Measurements from ENCODE around the gene TGM3.

TGM3 gene

DNA sequence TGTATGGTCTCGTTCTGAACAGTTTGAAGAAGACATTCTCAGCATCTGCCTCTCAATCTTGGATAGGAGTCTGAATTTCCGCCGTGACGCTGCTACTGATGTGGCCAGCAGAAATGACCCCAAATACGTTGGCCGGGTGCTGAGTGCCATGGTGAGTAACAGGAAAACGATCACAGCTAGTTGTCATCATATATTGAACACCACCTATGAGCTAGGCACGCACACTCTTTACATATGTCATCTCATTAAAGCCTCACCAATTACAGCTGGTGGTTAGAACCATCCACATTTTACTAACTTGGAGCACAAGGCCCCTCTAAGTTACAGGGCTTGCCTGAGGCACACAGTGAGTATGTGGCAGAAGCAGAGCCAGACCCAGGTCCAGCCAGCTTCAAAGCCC is 17.1 kb downstream of the TGM3 start:
- no peaks in the 10 kb centered on the region for H3K9me3 Mint-ChIP-seq
- H3K4me3 Mint-ChIP-seq = no peak overlapping the region
- H3K27ac Mint-ChIP-seq = no peak overlapping the region
- H3K4me1 Mint-ChIP-seq = no peaks in the 10 kb centered on the region
- H3K27me3 Mint-ChIP-seq = no peaks in the 10 kb centered on the region
- H3K36me3 Mint-ChIP-seq = no peaks in the 10 kb centered on the region
- ATAC-seq = no peak

DNA sequence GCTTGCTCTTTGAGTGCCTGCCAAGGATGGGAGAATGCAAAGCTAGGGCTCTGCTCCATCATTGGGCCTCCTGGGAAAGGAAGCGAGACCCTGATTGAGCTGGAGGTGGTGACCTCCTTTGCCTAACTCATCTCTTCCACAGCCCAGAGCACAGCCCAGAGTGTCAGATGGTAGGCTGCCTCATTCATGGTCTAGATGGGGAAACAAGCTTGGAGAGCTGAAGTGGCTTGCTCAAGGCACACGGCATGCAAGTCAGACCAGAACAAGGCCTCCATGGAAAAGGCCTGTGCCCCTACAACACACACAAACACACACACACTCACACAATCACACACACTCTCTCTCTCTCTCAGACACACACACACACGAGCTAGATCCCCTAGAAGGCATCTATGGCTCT is 17.5 kb downstream of the TGM3 start:
- Mint-ChIP-seq H3K4me1 (no peaks in the 10 kb centered on the region), H3K27ac (no peak overlapping the region), H3K9me3 (no peaks in the 10 kb centered on the region), H3K27me3 (no peaks in the 10 kb centered on the region), H3K36me3 (no peaks in the 10 kb centered on the region), H3K4me3 (no peak overlapping the region)
- no peak for ATAC-seq

DNA sequence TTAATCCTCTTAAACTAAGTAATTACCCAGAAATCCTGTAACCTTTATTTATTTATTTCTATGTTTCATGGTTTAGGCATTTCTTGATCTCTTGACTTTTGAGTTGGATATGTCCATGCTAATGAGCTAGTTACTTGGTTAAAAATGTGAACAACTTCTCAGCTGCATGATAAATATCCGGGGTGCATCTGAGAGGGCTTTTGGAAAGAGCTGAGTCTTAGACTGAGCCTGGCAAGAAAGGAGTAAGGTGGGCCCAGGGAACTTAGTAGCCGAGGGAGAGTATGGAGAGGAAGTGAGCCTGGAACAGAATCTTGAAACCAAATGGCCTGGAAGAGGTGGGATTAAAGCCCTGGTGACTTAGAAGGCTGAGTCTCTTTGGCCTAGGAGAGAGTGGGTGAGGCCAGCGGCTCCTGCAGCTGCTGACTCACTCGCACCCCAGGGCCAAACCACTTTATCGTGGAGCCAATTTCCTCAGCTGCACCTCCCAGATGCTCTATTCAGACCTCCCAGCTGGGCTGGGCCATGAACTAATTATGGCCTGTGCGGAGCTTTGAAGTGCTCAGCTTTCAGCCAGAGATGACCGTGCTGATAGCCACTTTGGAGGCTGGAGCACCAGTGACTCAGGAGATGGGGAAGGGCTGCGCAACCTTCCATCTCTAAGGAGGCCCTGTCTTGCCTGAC is 19.1 kb downstream of the TGM3 start:
- no peak overlapping the region for H3K4me3 Mint-ChIP-seq
- H3K27ac Mint-ChIP-seq = no peak overlapping the region
- H3K27me3 Mint-ChIP-seq = peaks cover 7% of the 10 kb centered on the region
- no peaks in the 10 kb centered on the region for H3K36me3 Mint-ChIP-seq
- H3K9me3 Mint-ChIP-seq = peaks cover 6% of the 10 kb centered on the region
- no peak for ATAC-seq
- no peaks in the 10 kb centered on the region for H3K4me1 Mint-ChIP-seq

DNA sequence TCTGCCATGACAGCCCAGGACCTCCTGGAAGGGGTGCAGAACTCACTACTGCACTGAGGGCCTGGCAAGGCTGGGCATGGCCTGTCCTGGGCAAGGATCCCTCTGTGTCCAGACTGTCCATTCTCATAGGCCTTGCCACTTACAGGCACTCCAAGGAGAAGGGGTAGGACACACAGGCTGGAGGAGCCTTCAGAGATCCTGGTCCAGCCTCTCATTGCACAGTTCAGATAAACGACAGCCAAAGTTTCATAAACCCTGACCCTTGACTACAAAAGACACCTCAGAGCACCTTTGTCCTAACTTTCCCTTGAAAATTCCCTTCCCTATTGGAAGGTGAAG is 19.6 kb downstream of the TGM3 start:
- ATAC-seq = no peak
- H3K9me3 Mint-ChIP-seq = peaks cover 6% of the 10 kb centered on the region
- H3K27me3 Mint-ChIP-seq = peaks cover 7% of the 10 kb centered on the region
- no peaks in the 10 kb centered on the region for H3K4me1 Mint-ChIP-seq
- H3K27ac Mint-ChIP-seq = no peak overlapping the region
- no peak overlapping the region for H3K4me3 Mint-ChIP-seq
- H3K36me3 Mint-ChIP-seq = no peaks in the 10 kb centered on the region

DNA sequence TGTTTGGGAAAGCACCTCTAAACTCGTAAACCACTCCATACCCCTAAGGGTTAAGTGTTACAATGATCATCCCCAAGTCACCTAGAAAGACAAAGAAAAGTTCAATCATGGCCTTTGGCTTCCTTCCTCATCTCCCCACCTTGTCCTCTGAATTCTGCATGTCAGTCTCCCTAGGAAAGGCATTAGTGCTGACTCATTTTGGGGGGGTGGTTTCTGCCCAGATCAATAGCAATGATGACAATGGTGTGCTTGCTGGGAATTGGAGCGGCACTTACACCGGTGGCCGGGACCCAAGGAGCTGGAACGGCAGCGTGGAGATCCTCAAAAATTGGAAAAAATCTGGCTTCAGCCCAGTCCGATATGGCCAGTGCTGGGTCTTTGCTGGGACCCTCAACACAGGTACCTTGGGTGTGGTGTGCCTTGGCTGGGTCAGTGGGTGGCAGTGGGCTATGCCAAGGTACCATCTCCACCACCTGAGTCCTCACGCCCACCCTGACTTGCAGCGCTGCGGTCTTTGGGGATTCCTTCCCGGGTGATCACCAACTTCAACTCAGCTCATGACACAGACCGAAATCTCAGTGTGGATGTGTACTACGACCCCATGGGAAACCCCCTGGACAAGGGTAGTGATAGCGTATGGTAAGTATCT is 21.2 kb downstream of the TGM3 start:
- no peak overlapping the region for H3K4me3 Mint-ChIP-seq
- no peaks in the 10 kb centered on the region for H3K36me3 Mint-ChIP-seq
- H3K9me3 Mint-ChIP-seq = peaks cover 6% of the 10 kb centered on the region
- peak; percentile 8 for ATAC-seq
- H3K27me3 Mint-ChIP-seq = peaks cover 7% of the 10 kb centered on the region
- no peak overlapping the region for H3K27ac Mint-ChIP-seq
- no peaks in the 10 kb centered on the region for H3K4me1 Mint-ChIP-seq

DNA sequence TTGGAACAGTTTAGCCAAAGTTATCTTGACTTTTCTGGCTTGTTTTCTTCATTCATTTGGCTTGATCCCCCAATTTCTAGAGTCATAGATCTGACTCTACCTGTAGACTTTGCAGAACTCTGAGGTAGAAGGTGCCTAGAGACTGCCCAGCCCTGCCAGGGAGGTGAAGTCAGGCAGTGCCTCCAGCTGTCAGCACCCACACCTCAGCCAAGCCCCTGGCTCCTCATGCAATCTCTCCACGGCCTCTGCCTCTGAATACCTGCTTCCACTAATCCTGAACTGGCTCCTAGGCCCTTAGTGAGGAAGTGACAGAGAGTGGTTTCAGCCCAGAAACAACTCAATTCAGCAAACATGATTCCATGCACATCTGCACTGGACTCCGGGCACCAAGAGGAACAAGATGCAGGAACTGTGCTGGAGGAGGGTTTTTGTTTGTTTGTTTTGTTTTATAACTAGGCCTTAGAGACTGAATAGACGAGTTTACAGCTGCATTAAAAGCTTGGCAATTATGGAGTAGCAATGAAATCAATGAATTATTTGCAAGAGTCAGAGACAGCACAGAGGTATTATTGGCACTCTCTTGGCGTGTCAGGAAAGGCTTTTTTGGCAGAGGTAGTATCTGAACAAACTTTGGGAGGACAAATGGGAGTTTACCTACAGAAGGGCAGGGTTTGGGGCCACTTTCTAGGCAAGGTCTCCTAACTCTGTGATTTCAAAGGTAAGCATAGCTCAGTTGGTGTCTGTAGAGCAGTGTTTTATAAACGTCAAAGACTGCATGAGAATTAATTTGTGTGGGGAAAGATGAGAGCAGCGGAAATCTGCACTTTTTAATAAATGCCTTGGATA is 25.2 kb downstream of the TGM3 start:
- Mint-ChIP-seq H3K4me1 (no peaks in the 10 kb centered on the region), H3K36me3 (no peaks in the 10 kb centered on the region), H3K27me3 (peaks cover 20% of the 10 kb centered on the region), H3K4me3 (no peak overlapping the region), H3K27ac (no peak overlapping the region), H3K9me3 (peaks cover 6% of the 10 kb centered on the region)
- ATAC-seq = no peak

DNA sequence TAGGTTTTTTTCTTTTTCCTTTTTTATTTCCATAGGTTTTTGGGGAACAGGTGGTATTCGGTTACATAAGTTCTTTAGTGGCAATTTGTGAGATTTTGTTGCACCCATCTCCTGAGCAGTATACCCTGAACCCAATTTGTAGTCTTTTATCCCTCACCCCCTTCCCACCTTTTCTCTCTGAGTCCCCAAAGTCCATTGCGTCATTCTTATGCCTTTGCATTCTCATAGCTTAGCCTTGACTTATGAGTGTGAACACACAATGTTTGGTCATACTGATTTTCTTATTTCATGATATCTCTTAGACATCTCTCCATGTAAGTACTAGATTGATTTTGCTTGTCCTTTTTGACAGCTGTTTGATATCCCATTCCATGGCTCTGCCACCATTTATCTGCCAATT is 27.2 kb downstream of the TGM3 start:
- Mint-ChIP-seq H3K9me3 (peaks cover 6% of the 10 kb centered on the region), H3K27ac (no peak overlapping the region), H3K4me3 (no peak overlapping the region)

DNA sequence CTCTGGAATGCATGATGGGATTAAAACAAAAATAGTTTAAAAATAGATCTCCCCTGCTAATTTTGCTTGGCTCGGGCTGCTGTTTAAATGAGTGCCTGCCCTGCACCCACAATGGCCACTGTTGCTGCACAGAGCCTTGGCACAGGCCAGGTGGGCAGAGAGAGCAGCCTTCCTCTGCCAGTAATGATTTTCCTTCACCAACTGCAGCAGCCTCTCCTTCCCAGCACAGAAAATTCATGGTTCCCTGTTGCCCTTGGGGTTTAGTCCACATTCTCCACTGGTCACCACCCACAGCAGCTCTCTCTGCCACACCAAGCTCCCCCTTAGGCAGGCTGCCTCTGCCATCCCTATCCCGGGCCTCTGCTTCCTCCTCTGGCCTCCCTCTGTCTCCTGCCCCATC is 30.2 kb downstream of the TGM3 start:
- H3K9me3 Mint-ChIP-seq = no peaks in the 10 kb centered on the region
- ATAC-seq = no peak
- H3K36me3 Mint-ChIP-seq = no peaks in the 10 kb centered on the region
- no peak overlapping the region for H3K4me3 Mint-ChIP-seq
- H3K27ac Mint-ChIP-seq = no peak overlapping the region
- H3K4me1 Mint-ChIP-seq = no peaks in the 10 kb centered on the region
- H3K27me3 Mint-ChIP-seq = peaks cover 36% of the 10 kb centered on the region

More for the DNA sequence above, 27.2 kb downstream of the TGM3 start:
- no peaks in the 10 kb centered on the region for H3K4me1 Mint-ChIP-seq
- H3K27me3 Mint-ChIP-seq = peaks cover 41% of the 10 kb centered on the region
- H3K36me3 Mint-ChIP-seq = no peaks in the 10 kb centered on the region
- no peak for ATAC-seq

DNA sequence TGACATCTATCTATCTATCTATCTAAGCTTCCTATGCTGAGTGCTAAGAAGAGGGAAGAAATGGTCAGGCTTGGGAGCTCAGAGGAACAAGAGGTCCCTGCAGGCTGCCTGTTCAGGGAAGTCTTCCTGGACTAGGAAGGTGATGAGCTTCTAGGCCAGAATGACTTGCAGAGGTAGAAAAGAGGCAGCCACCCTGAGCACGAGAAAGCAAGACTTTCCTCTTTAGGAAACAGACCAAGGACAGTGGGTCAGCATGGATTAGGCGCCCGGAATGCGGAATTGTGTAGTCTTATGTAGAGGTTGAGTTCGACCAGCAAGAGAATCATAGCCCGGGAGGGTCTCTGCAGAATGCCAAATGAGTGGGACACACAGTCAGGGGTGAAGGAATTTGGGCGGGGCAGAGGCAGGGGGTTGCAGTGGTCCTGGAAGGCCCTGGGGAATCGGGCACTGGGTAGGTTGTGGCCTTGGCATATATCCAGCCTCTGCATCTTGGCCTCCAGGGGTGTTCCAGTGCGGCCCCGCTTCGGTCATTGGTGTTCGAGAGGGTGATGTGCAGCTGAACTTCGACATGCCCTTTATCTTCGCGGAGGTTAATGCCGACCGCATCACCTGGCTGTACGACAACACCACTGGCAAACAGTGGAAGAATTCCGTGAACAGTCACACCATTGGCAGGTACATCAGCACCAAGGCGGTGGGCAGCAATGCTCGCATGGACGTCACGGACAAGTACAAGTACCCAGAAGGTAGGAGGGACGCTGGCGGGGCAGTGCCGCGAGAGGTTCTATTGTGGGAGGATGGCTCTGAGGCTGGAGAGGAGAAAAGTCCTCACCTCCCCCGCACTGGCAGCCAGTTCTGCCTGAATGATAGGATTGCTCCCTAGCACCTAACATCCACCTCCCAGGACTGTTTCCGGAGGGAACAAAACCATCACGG is 32.1 kb downstream of the TGM3 start:
- H3K4me1 Mint-ChIP-seq = no peaks in the 10 kb centered on the region
- H3K36me3 Mint-ChIP-seq = no peaks in the 10 kb centered on the region
- H3K9me3 Mint-ChIP-seq = no peaks in the 10 kb centered on the region
- ATAC-seq = no peak
- H3K4me3 Mint-ChIP-seq = no peak overlapping the region
- no peak overlapping the region for H3K27ac Mint-ChIP-seq
- H3K27me3 Mint-ChIP-seq = peaks cover 36% of the 10 kb centered on the region

DNA sequence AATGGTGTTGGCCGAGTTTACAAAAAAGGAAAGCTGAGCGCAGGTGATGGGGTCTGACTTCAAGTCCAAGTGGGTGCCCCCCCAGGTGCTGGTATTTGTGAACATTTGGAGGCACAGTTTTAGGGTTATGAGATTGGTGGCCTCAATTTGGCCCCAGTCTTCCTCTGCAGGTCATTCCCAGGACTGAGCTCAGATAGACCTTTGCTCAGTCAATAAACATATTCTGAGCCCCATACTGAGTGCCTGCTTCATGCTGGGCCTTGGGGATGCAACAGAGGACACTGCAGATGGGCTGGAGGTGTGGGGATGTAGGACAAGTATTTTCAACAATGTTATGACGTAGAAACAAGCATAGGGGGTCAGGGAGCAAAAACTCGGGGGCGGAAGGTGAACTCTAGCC is 33.5 kb downstream of the TGM3 start:
- H3K27ac Mint-ChIP-seq = no peak overlapping the region
- peaks cover 28% of the 10 kb centered on the region for H3K27me3 Mint-ChIP-seq
- no peak for ATAC-seq
- no peaks in the 10 kb centered on the region for H3K4me1 Mint-ChIP-seq
- H3K36me3 Mint-ChIP-seq = no peaks in the 10 kb centered on the region
- no peak overlapping the region for H3K4me3 Mint-ChIP-seq
- H3K9me3 Mint-ChIP-seq = no peaks in the 10 kb centered on the region

DNA sequence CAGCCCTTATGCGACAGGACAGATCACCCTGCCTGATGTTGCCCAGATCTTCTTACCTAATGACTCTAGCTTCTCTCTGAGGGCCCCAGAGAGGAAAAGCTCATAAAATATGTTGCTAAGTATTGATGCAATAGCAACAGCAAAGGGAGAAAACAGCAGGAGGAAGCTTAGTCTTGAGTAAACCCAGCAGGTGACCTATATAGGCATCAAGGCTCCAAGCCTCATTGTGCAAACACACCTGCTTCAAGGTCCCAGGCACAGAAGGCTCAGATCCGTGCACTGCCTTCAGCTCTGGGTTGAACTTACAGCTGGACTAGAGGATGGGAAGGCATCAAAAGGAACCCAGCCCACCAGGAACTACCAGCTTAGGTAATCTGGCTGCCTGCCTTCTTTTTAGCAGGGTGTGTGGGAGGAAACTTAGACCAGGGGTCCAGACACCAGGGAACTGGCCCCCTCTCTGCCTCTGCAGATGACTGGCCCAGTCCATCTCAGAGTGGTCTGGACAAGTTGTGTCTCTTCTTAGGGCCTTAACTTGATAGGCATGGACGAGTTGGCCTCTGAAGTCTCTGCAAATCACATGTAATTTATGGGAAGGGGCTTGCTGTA is 34.4 kb downstream of the TGM3 start:
- Mint-ChIP-seq H3K27me3 (peaks cover 25% of the 10 kb centered on the region), H3K36me3 (no peaks in the 10 kb centered on the region), H3K4me3 (no peak overlapping the region), H3K4me1 (no peaks in the 10 kb centered on the region), H3K9me3 (no peaks in the 10 kb centered on the region), H3K27ac (no peak overlapping the region)
- no peak for ATAC-seq

DNA sequence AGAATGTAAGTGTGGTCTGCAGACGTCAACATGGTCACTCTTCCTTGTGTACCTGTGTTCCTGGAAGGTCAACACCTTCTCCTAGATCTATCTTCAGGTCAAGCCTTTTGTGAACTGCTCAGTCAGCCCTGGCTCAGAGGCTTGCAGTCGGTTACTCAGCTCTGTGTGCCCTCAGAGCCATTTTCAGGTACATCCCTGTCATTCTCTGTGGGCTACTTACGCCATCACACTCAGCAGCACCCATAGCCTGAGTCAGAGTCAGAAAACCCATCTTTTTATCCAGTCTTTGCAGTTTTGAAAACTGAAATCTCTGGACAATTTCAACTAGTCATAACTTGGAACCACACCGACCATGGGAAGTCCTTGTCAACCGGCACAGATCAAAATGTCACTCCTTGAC is 35.3 kb downstream of the TGM3 start:
- no peaks in the 10 kb centered on the region for H3K9me3 Mint-ChIP-seq
- H3K36me3 Mint-ChIP-seq = no peaks in the 10 kb centered on the region
- H3K27me3 Mint-ChIP-seq = peaks cover 21% of the 10 kb centered on the region
- ATAC-seq = no peak
- H3K4me1 Mint-ChIP-seq = no peaks in the 10 kb centered on the region
- no peak overlapping the region for H3K27ac Mint-ChIP-seq
- no peak overlapping the region for H3K4me3 Mint-ChIP-seq

DNA sequence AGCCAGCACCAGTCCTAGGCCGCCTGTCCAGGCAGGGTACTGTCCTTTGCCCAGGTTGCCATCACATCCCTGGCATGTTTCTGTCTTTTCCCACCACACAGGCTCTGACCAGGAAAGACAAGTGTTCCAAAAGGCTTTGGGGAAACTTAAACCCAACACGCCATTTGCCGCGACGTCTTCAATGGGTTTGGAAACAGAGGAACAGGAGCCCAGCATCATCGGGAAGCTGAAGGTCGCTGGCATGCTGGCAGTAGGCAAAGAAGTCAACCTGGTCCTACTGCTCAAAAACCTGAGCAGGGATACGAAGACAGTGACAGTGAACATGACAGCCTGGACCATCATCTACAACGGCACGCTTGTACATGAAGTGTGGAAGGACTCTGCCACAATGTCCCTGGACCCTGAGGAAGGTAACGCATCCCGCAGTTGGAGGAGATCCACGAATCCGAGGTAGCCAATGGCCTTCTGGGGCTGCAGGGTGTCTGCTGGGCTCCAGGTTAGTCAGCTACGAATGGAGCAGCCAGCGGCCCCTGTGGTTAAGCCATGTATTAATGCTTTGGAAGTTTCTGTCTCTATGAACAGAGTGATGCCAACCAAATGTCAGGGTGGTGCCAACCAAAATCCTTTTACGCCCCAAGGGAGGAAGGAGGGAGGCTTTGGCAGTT is 36.2 kb downstream of the TGM3 start:
- H3K4me3 Mint-ChIP-seq = no peak overlapping the region
- no peaks in the 10 kb centered on the region for H3K4me1 Mint-ChIP-seq
- no peak for ATAC-seq
- H3K27ac Mint-ChIP-seq = no peak overlapping the region
- peaks cover 12% of the 10 kb centered on the region for H3K27me3 Mint-ChIP-seq
- H3K36me3 Mint-ChIP-seq = no peaks in the 10 kb centered on the region
- H3K9me3 Mint-ChIP-seq = no peaks in the 10 kb centered on the region

DNA sequence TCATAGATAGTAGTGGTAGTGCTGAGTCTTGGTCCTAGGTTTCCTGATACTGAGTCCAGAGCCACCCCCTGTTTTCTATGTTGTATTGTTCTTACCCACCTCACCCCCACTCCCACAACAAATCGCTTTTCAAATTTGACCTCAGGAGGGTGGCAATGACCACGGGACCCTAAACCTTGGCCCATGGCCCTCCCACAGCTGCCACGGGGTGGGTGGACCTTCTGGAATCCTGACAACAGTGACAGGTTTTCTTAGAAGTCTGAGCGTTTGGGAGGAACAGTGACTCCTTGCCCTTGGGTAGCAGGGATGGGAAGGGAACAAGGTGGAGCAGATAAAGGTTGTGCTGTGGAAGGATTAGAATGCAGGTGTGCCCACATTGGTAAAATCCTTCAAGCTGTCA is 36.9 kb downstream of the TGM3 start:
- H3K4me3 Mint-ChIP-seq = no peak overlapping the region
- no peaks in the 10 kb centered on the region for H3K36me3 Mint-ChIP-seq
- no peak for ATAC-seq
- peaks cover 5% of the 10 kb centered on the region for H3K27me3 Mint-ChIP-seq
- H3K4me1 Mint-ChIP-seq = no peaks in the 10 kb centered on the region
- no peak overlapping the region for H3K27ac Mint-ChIP-seq
- no peaks in the 10 kb centered on the region for H3K9me3 Mint-ChIP-seq
